ENCODE results near the gene SPAG17.

The SPAG17 gene

GRCh38 chr1:118032883-118033282 is 152.1 kb downstream of the SPAG17 start:
- H3K27me3 ChIP-seq (ENCODE audit: insufficient read depth, low read depth, severe bottlenecking): no peaks in the 10 kb centered on the region
- no peak overlapping the region for H3K27ac ChIP-seq
- H3K9me3 ChIP-seq (ENCODE audit: severe bottlenecking): no peaks in the 10 kb centered on the region
- no peak overlapping the region for H3K4me3 ChIP-seq (ENCODE audit: low read depth, low read length)
- H3K36me3 ChIP-seq: no peaks in the 10 kb centered on the region
- no peak for DNase-seq
- TF ChIP-seq, protein P1, sequence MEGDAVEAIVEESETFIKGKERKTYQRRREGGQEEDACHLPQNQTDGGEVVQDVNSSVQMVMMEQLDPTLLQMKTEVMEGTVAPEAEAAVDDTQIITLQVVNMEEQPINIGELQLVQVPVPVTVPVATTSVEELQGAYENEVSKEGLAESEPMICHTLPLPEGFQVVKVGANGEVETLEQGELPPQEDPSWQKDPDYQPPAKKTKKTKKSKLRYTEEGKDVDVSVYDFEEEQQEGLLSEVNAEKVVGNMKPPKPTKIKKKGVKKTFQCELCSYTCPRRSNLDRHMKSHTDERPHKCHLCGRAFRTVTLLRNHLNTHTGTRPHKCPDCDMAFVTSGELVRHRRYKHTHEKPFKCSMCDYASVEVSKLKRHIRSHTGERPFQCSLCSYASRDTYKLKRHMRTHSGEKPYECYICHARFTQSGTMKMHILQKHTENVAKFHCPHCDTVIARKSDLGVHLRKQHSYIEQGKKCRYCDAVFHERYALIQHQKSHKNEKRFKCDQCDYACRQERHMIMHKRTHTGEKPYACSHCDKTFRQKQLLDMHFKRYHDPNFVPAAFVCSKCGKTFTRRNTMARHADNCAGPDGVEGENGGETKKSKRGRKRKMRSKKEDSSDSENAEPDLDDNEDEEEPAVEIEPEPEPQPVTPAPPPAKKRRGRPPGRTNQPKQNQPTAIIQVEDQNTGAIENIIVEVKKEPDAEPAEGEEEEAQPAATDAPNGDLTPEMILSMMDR (IDR thresholded peaks at IDR 0.05; ENCODE audit: low read depth, low read length): no peak

DNA sequence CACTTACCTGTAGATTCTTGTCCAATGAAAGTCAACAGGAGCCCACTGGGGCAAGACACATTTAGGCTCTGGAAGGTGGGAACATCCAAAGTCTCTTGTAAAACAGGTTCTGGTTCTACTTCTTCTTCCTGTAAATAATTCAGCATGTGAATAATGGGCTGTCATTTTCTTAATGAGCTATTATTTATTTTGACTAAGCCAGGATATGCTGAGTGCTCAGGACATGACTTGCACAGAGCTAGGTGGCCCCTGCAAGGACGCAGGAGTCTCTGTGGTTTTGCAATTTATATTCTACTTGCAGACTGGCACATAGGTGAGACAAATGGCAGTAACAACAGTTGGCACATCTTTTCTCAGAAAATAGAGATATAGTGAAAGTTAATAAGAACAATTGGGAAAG is 156.8 kb downstream of the SPAG17 start:
- Histone ChIP-seq H3K9me3 (ENCODE audit: severe bottlenecking) (no peaks in the 10 kb centered on the region), H3K27me3 (ENCODE audit: insufficient read depth, low read depth, severe bottlenecking) (no peaks in the 10 kb centered on the region), H3K27ac (no peak overlapping the region), H3K4me3 (ENCODE audit: low read depth, low read length) (no peak overlapping the region), H3K36me3 (no peaks in the 10 kb centered on the region)
- TF ChIP-seq, protein P1 (IDR thresholded peaks at IDR 0.05; ENCODE audit: low read depth, low read length): no peak
- no peak for DNase-seq

GRCh38 chr1:118023199-118023598 is 161.8 kb downstream of the SPAG17 start:
- DNase-seq: no peak

DNA sequence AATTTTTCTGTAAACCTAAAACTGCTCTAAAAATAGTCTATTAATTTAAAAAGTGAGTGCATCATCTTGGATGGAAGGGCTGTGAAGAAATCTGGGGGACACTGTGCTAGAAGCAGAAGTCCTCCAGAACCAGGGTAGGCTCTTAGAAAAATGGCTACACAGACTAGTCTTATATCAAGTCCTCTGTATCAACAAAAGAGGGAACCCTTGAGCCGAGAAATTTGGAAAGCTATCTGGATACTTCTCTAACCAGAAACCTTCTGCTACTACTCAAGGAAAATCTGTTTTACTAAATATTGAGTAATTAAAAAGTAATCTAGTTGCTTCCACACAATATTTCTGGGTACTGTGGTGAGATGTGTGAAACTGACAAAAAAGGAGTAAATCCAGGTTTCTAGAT is 163.4 kb downstream of the SPAG17 start:
- DNase-seq: no peak

More at GRCh38 chr1:118023199-118023598, 161.8 kb downstream of the SPAG17 start:
- H3K27ac ChIP-seq: no peak overlapping the region
- H3K27me3 ChIP-seq (ENCODE audit: insufficient read depth, low read depth, severe bottlenecking): no peaks in the 10 kb centered on the region
- H3K9me3 ChIP-seq (ENCODE audit: severe bottlenecking): no peaks in the 10 kb centered on the region
- H3K36me3 ChIP-seq: no peaks in the 10 kb centered on the region
- TF ChIP-seq, protein P1 (IDR thresholded peaks at IDR 0.05; ENCODE audit: low read depth, low read length): no peak
- no peak overlapping the region for H3K4me3 ChIP-seq (ENCODE audit: low read depth, low read length)

DNA sequence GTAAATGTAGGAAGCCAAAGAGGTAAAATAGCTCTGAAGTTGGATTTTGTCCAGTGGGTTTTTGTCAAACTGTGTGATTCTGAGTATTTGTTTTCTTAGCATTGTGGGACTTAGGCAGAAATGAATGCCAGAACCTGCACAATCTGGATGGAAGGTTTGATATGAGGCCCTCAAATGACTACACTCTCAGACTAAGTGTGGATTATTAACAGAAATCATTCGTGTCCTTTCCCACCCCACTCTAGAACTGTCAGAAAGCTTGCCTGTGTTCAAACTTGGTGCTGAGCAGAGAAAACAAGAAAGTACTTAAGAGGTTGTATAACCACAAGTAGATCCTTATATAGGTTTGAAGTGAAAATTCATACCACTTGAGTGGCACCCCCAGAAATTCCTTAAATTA is 167.0 kb downstream of the SPAG17 start:
- Histone ChIP-seq H3K36me3 (no peaks in the 10 kb centered on the region), H3K4me3 (ENCODE audit: low read depth, low read length) (no peak overlapping the region), H3K27me3 (ENCODE audit: insufficient read depth, low read depth, severe bottlenecking) (no peaks in the 10 kb centered on the region), H3K27ac (no peak overlapping the region), H3K9me3 (ENCODE audit: severe bottlenecking) (no peaks in the 10 kb centered on the region)
- DNase-seq: no peak
- TF ChIP-seq, protein P1 (IDR thresholded peaks at IDR 0.05; ENCODE audit: low read depth, low read length): no peak

More for the DNA sequence above, 163.4 kb downstream of the SPAG17 start:
- no peaks in the 10 kb centered on the region for H3K36me3 ChIP-seq
- H3K27ac ChIP-seq: no peak overlapping the region
- TF ChIP-seq, protein P1 (IDR thresholded peaks at IDR 0.05; ENCODE audit: low read depth, low read length): no peak
- H3K9me3 ChIP-seq (ENCODE audit: severe bottlenecking): no peaks in the 10 kb centered on the region
- H3K27me3 ChIP-seq (ENCODE audit: insufficient read depth, low read depth, severe bottlenecking): no peaks in the 10 kb centered on the region
- H3K4me3 ChIP-seq (ENCODE audit: low read depth, low read length): no peak overlapping the region

- no peak for DNase-seq
- TF ChIP-seq, protein P1 (IDR thresholded peaks at IDR 0.05; ENCODE audit: low read depth, low read length): no peak
- Histone ChIP-seq H3K36me3 (no peaks in the 10 kb centered on the region), H3K9me3 (ENCODE audit: severe bottlenecking) (no peaks in the 10 kb centered on the region), H3K27ac (no peak overlapping the region), H3K27me3 (ENCODE audit: insufficient read depth, low read depth, severe bottlenecking) (no peaks in the 10 kb centered on the region), H3K4me3 (ENCODE audit: low read depth, low read length) (no peak overlapping the region)
Measured at GRCh38 chr1:118013938-118014337, 171.1 kb downstream of the SPAG17 start.
